SU-DHL-6 (cell line): ENCODE measurements around the gene HPD.

Experiments used
- CTCF ChIP-seq: fragments of 200-600 bp; sonication (generic); IDR thresholded peaks from one replicate; pipeline ENCODE4 v1.5.1; 2017; ENCODE audit warnings: antibody characterized with exemption, mild to moderate bottlenecking, low read length, moderate library complexity; ENCODE audit not compliant: insufficient read depth, poor library complexity, severe bottlenecking
- EZH2phosphoT487 ChIP-seq: fragments of 200-600 bp; sonication (generic), shearing (Covaris generic); conservative IDR thresholded peaks from 2 replicates; pipeline ENCODE4 v1.6.1; 2018; ENCODE audit warnings: mild to moderate bottlenecking, antibody characterized with exemption, low read length, moderate library complexity, mixed read lengths

- no peak for TF ChIP-seq CTCF
- no peak for TF ChIP-seq EZH2phosphoT487
Observed at GRCh38 chr12:121815263-121815662, 43.4 kb downstream of the HPD start.
